SK-N-SH treated with all-trans-retinoic acid at 6 μM for 48 hours (cell line): ENCODE measurements around the gene FAM110A.

Source experiments
- ATAC-seq: fragments of 200-7000 bp; cut with Tn5 transposase; 3 replicates; pipeline ENCODE4 v1.9.1; 2020; ENCODE audit warnings: mild to moderate bottlenecking, moderate library complexity
- ARNTL ChIP-seq: fragments of 450-650 bp; formaldehyde crosslinking; IDR thresholded peaks from 2 replicates; pipeline ENCODE4 v1.5.0; 2020; ENCODE audit warnings: low read depth, mild to moderate bottlenecking, moderate library complexity, borderline replicate concordance
- BACH2 ChIP-seq: fragments of 250-450 bp; sonication (Bioruptor Pico); IDR thresholded peaks from 2 replicates; pipeline ENCODE4 v1.9.0; 2021; ENCODE audit warnings: mild to moderate bottlenecking, borderline replicate concordance
- CREB5 ChIP-seq: fragments of 250-450 bp; sonication (Bioruptor Pico); IDR thresholded peaks from 2 replicates; pipeline ENCODE4 v1.5.1; 2020; ENCODE audit warnings: low read depth, mild to moderate bottlenecking, moderate library complexity
- CSDC2 ChIP-seq: fragments of 250-450 bp; sonication (Bioruptor Pico); IDR thresholded peaks from 2 replicates; pipeline ENCODE4 v1.5.0; 2020; ENCODE audit warnings: mild to moderate bottlenecking, moderate library complexity
- ESRRG ChIP-seq: fragments of 250-450 bp; sonication (Bioruptor Pico); IDR thresholded peaks from 2 replicates; pipeline ENCODE4 v1.6.1; 2021; ENCODE audit warnings: mild to moderate bottlenecking
- GLIS3 ChIP-seq: fragments of 250-450 bp; sonication (Bioruptor Pico); IDR thresholded peaks from 2 replicates; pipeline ENCODE4 v1.5.0; 2020; ENCODE audit warnings: mild to moderate bottlenecking, moderate library complexity
- ISL1 ChIP-seq: fragments of 250-450 bp; sonication (Bioruptor Pico); IDR thresholded peaks from 2 replicates; pipeline ENCODE4 v2.1.2; 2022; ENCODE audit warnings: mild to moderate bottlenecking, moderate library complexity
- OSR1 ChIP-seq: fragments of 250-450 bp; sonication (Bioruptor Pico); IDR thresholded peaks from 2 replicates; pipeline ENCODE4 v1.8.0; 2022; ENCODE audit warnings: moderate library complexity, mild to moderate bottlenecking, inconsistent platforms
- POU6F1 ChIP-seq: fragments of 250-450 bp; sonication (Bioruptor Pico); IDR thresholded peaks from 2 replicates; pipeline ENCODE4 v1.8.0; 2021; ENCODE audit warnings: low read depth, mild to moderate bottlenecking, moderate library complexity, borderline replicate concordance
- RARB ChIP-seq: fragments of 250-450 bp; sonication (Bioruptor Pico); IDR thresholded peaks from 2 replicates; pipeline ENCODE4 v1.8.0; 2021; ENCODE audit warnings: mild to moderate bottlenecking, moderate library complexity
- SNAI2 ChIP-seq: fragments of 250-450 bp; sonication (Bioruptor Pico); IDR thresholded peaks from 2 replicates; pipeline ENCODE4 v1.5.0; 2020; ENCODE audit warnings: mild to moderate bottlenecking, moderate library complexity
- TCF4 ChIP-seq: fragments of 250-450 bp; sonication (Bioruptor Pico); IDR thresholded peaks from 2 replicates; pipeline ENCODE4 v1.8.0; 2021; ENCODE audit warnings: mild to moderate bottlenecking, moderate library complexity, borderline replicate concordance
- TOX ChIP-seq: fragments of 250-450 bp; sonication (Bioruptor Pico); IDR thresholded peaks from 2 replicates; pipeline ENCODE4 v1.8.0; 2021; ENCODE audit warnings: mild to moderate bottlenecking, moderate library complexity, borderline replicate concordance
- TSHZ2 ChIP-seq: fragments of 250-450 bp; sonication (Bioruptor Pico); IDR thresholded peaks from 2 replicates; pipeline ENCODE4 v1.5.0; 2020; ENCODE audit warnings: mild to moderate bottlenecking, moderate library complexity
- ZC3H10 ChIP-seq: fragments of 250-450 bp; sonication (Bioruptor Pico); IDR thresholded peaks from 2 replicates; pipeline ENCODE4 v1.5.1; 2021; ENCODE audit warnings: mild to moderate bottlenecking, moderate library complexity
- ZFP3 ChIP-seq: fragments of 250-450 bp; sonication (Bioruptor Pico); IDR thresholded peaks from 2 replicates; pipeline ENCODE4 v1.5.0; 2020; ENCODE audit warnings: mild to moderate bottlenecking, moderate library complexity
- ZFP30 ChIP-seq: fragments of 450-650 bp; formaldehyde crosslinking; IDR thresholded peaks from 2 replicates; pipeline ENCODE4 v1.5.0; 2022; ENCODE audit warnings: mild to moderate bottlenecking, moderate library complexity
- ZNF565 ChIP-seq: fragments of 450-650 bp; formaldehyde crosslinking; conservative IDR thresholded peaks from 2 replicates; pipeline ENCODE4 v1.5.0; 2020; ENCODE audit warnings: low read depth, mild to moderate bottlenecking, moderate library complexity
- ZNF70 ChIP-seq: fragments of 450-650 bp; formaldehyde crosslinking; IDR thresholded peaks from 2 replicates; pipeline ENCODE4 v1.5.0; 2020; ENCODE audit warnings: mild to moderate bottlenecking, moderate library complexity
- ZNF8 ChIP-seq: fragments of 450-650 bp; formaldehyde crosslinking; IDR thresholded peaks from 2 replicates; pipeline ENCODE4 v1.5.0; 2020; ENCODE audit warnings: mild to moderate bottlenecking, moderate library complexity
- TF ChIP-seq, protein P1 (sequence below): fragments of 250-450 bp; sonication (Bioruptor Pico); IDR thresholded peaks from 2 replicates; pipeline ENCODE4 v1.8.0; 2020; ENCODE audit warnings: mild to moderate bottlenecking, moderate library complexity, borderline replicate concordance
- TF ChIP-seq, protein P2 (sequence below): fragments of 250-450 bp; sonication (Bioruptor Pico); IDR thresholded peaks from 2 replicates; pipeline ENCODE4 v1.5.1; 2021; ENCODE audit warnings: mild to moderate bottlenecking, moderate library complexity

FAM110A gene

DNA sequence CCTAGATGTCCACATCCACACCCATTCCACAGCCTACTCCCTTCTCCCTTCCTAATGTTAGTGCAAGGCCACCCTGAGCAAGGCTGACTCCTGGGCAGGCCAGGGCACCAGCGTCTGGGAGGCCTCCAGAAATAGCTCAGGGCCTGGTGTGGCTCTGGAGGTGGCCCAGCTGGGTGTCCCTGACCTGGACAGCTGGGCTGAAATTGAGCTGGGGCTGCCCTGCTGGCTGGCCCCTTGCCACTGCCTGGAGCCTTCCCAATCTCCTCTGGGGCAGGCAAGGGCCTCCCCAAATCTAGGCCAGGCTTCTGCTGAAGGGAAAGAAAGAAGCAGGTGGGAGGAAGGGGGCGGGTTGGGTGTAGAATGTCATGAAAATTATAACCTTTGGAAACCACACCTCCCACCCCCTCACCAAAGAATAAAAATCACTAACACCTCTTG, 2.1 kb downstream of the FAM110A start:
- ATAC-seq, result no peak
- TF ChIP-seq BACH2 (CRISPR knock-in tag), result no peak
- no peak for TF ChIP-seq TSHZ2
- TF ChIP-seq TCF4 (CRISPR knock-in tag), result no peak
- no peak for TF ChIP-seq OSR1
- TF ChIP-seq POU6F1, result no peak
- TF ChIP-seq, protein P1, sequence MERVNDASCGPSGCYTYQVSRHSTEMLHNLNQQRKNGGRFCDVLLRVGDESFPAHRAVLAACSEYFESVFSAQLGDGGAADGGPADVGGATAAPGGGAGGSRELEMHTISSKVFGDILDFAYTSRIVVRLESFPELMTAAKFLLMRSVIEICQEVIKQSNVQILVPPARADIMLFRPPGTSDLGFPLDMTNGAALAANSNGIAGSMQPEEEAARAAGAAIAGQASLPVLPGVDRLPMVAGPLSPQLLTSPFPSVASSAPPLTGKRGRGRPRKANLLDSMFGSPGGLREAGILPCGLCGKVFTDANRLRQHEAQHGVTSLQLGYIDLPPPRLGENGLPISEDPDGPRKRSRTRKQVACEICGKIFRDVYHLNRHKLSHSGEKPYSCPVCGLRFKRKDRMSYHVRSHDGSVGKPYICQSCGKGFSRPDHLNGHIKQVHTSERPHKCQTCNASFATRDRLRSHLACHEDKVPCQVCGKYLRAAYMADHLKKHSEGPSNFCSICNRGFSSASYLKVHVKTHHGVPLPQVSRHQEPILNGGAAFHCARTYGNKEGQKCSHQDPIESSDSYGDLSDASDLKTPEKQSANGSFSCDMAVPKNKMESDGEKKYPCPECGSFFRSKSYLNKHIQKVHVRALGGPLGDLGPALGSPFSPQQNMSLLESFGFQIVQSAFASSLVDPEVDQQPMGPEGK (CRISPR knock-in tag), result no peak
- no peak for TF ChIP-seq ISL1 (CRISPR knock-in tag)
- no peak for TF ChIP-seq RARB (CRISPR knock-in tag)
- TF ChIP-seq GLIS3 (CRISPR knock-in tag), result no peak
- no peak for TF ChIP-seq ZFP3
- TF ChIP-seq ZFP30, result no peak
- no peak for TF ChIP-seq TOX (CRISPR knock-in tag)
- TF ChIP-seq CSDC2 (CRISPR knock-in tag), result no peak
- no peak for TF ChIP-seq ZC3H10
- no peak for TF ChIP-seq ZNF70
- TF ChIP-seq ZNF565 (CRISPR knock-in tag), result no peak
- no peak for TF ChIP-seq ESRRG (CRISPR knock-in tag)
- no peak for TF ChIP-seq SNAI2 (CRISPR knock-in tag)
- TF ChIP-seq ARNTL (CRISPR knock-in tag), result no peak

DNA sequence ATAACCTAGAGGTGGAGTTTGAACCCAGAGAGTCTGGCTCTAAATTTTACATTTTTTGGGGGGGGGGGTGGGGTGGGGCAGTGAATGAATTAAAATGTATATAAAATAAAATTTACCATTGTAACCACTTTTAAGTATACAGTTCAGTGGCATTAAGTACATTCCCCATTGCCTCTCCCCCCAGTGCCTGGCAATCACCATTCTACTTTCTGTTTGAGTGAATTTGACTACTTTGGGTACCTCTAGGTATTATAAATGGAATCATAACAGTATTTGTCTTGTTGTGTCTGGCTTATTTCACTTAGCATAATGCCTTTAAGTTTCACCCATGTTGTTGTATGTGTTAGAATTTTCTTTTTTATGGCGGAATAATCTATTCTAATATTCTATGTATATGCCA, 2.7 kb downstream of the FAM110A start:
- TF ChIP-seq RARB (CRISPR knock-in tag) (no peak), SNAI2 (CRISPR knock-in tag) (no peak), ZNF565 (CRISPR knock-in tag) (no peak), ESRRG (CRISPR knock-in tag) (no peak), GLIS3 (CRISPR knock-in tag) (no peak), ZNF8 (CRISPR knock-in tag) (no peak)
- ATAC-seq, result no peak

GRCh38 chr20:839015-839414, 5.5 kb downstream of the FAM110A start:
- ATAC-seq, result no peak
- TF ChIP-seq ZNF565 (CRISPR knock-in tag) (no peak), ZFP3 (no peak), CREB5 (CRISPR knock-in tag) (no peak), ZNF8 (CRISPR knock-in tag) (no peak), OSR1 (no peak), RARB (CRISPR knock-in tag) (no peak), TCF4 (CRISPR knock-in tag) (no peak), GLIS3 (CRISPR knock-in tag) (no peak), ZFP30 (no peak), POU6F1 (no peak), TSHZ2 (no peak), ZC3H10 (no peak)
- TF ChIP-seq, protein P2, sequence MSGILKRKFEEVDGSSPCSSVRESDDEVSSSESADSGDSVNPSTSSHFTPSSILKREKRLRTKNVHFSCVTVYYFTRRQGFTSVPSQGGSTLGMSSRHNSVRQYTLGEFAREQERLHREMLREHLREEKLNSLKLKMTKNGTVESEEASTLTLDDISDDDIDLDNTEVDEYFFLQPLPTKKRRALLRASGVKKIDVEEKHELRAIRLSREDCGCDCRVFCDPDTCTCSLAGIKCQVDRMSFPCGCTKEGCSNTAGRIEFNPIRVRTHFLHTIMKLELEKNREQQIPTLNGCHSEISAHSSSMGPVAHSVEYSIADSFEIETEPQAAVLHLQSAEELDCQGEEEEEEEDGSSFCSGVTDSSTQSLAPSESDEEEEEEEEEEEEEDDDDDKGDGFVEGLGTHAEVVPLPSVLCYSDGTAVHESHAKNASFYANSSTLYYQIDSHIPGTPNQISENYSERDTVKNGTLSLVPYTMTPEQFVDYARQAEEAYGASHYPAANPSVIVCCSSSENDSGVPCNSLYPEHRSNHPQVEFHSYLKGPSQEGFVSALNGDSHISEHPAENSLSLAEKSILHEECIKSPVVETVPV (CRISPR knock-in tag), result no peak
- TF ChIP-seq, protein P1 (CRISPR knock-in tag), result no peak
